AG10803 (cell line): ENCODE results near the gene AGT.

Experiments
- DNase-seq: peaks from one replicate; pipeline ENCODE4 v3.0.0; 2010; ENCODE audit warnings: low read depth
- H3K4me3 ChIP-seq: 2 replicates; pipeline ENCODE4 v1.5.1; 2011; ENCODE audit warnings: mild to moderate bottlenecking, low read length, control low read depth
- TF ChIP-seq, protein P1 (sequence below): conservative IDR thresholded peaks from 2 replicates; pipeline ENCODE4 v1.5.1; 2011; ENCODE audit warnings: mild to moderate bottlenecking, low read length, control low read depth, inconsistent platforms

The AGT gene

DNA sequence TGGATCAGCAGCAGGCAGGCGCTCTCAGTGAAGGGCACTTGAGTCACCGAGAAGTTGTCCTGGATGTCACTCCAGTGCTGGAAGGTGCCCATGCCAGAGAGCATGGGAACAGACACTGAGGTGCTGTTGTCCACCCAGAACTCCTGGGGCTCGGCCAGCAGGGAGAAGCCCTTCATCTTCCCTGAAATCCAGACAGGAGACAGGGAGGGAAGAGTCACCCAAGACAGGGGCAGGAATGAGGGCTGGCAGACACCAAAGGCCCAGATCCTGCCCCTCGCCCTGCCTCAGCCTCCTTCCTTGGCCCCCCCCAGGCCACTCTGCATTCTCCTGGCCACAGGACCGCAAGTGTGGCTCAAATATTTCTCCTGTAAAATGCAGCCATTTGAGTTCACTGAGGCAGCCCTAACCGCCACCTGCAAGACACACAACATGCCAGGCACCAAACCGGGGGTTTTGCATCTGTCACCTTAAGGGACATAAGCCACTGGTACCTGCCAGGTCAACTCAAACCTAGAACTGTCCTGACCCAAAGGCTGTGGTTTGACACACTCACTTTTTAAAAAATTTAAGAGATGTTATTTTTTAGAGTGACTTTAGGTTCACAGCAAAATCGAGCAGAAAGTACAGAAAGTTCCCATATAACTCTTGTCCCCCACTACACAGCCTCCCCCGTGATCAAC, 7.8 kb downstream of the AGT start:
- TF ChIP-seq, protein P1, sequence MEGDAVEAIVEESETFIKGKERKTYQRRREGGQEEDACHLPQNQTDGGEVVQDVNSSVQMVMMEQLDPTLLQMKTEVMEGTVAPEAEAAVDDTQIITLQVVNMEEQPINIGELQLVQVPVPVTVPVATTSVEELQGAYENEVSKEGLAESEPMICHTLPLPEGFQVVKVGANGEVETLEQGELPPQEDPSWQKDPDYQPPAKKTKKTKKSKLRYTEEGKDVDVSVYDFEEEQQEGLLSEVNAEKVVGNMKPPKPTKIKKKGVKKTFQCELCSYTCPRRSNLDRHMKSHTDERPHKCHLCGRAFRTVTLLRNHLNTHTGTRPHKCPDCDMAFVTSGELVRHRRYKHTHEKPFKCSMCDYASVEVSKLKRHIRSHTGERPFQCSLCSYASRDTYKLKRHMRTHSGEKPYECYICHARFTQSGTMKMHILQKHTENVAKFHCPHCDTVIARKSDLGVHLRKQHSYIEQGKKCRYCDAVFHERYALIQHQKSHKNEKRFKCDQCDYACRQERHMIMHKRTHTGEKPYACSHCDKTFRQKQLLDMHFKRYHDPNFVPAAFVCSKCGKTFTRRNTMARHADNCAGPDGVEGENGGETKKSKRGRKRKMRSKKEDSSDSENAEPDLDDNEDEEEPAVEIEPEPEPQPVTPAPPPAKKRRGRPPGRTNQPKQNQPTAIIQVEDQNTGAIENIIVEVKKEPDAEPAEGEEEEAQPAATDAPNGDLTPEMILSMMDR: no peak
- no peak for DNase-seq
- no peak overlapping the region for H3K4me3 ChIP-seq

DNA sequence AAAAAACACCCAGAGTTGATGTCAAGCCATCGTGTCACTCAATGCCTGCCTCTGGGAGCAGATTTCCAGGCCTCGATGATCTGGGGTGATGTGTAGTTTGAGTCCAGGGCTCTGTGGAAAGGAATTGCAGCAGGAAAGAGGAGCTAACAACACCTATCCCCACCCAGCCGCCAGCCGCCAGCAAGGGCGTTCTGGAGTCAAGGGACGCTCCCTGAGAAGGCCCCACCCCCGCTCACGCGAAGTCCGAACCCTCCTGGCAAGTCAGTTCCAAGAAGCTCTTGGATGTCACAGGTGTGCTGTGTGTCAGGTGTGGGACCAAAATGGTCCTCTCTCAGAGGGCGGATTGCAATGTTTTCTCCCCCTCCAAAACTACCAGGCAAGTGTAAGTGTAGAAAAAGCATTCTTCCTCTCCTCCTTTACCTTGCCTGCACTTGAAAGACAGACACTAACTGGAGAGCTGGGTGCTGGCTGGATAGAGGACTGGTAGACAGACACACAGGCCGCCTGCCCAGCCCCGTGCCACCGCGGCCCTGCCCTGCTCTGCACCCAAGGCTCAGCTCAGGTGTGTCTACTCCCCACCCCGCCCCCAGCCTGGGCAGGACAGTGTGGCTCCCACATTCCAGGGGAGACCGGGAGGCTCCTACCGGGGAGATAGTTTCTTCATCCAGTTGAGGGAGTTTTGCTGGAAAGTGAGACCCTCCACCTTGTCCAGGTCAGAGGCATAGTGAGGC, 8.5 kb downstream of the AGT start:
- TF ChIP-seq, protein P1: no peak
- no peak overlapping the region for H3K4me3 ChIP-seq
- no peak for DNase-seq

DNA sequence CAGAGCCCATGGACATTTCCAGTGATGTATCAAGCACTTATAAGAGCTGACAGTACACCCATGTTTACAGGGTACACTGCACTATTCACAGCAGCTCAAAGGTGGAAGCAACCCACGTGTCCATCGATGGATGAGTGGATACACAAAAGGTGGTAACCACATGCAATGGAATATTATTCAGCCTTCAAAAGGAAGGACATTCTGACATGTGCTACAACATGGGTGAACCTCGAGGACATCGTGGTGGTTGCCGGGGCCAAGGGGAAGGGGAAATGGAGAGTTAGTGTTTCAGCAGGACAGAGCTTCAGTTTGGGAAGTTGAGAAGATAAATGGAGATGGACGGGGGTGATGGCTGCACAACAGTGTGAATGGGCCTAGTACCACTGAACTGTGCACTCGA, 9.1 kb downstream of the AGT start:
- TF ChIP-seq, protein P1: no peak
- DNase-seq: no peak
- no peak overlapping the region for H3K4me3 ChIP-seq

DNA sequence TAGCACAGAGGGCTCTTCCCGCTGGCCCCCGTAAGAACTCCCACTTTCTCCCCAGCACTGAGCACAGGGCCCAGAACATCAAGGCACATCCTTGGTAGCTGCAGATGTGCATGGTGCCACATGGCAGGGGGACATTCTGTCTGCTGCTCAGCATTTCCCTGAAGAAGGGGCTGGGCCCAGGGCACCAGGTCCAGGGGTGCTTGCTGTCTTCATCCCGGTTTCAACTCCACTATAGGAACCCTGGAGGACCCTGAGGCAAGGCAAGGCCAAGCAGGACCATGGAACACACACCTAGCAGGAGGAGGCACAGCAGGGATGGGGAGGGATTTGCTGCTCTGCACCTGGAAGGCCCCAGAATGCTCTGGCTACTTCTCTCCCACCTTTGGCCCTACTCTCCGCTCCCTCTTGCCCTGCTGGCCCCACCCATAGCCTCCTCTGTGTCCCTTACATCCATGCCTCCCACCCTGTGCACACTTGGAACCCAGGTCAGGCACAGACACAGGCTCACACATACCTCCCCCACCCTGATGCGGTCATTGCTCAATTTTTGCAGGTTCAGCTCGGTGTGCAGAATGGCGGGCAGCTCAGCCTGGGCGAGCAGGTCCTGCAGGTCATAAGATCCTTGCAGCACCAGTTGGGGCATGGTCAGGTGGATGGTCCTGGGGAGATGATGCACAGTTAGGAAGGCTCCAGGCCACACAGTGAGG, 10.1 kb downstream of the AGT start:
- no peak overlapping the region for H3K4me3 ChIP-seq
- no peak for DNase-seq
- TF ChIP-seq, protein P1: no peak

DNA sequence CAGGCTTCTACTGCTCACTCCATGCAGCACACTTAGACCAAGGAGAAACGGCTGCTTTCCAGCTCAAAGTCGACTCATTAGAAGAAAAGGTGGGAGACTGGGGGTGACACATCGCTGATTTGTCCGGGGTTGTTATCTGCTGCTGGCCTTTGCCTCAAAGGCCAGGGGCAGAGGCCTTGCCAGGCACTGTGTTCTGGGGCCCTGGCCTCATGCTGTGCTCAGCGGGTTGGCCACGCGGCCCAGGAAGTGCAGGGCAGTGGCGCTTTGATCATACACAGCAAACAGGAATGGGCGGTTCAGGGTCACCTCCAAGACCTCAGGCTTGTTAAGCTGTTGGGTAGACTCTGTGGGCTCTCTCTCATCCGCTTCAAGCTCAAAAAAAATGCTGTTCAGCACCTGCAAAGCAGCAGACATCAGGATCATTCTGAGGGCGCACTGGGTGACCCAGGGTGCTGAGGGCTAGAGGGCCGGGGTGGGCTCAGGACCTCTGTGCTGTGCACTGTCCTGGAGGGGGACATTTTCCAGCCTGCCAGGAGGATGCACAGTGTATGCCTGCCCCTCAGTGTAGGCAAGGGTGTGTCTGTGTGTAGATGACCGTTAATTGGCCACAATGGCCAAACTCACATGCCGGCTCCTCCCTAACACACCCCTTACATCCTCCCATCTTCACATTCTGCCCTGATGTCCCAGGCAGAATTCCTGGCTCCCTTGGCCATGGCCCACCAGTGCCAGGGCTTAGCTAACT, 10.8 kb downstream of the AGT start:
- TF ChIP-seq, protein P1: no peak
- no peak overlapping the region for H3K4me3 ChIP-seq
- DNase-seq: no peak

DNA sequence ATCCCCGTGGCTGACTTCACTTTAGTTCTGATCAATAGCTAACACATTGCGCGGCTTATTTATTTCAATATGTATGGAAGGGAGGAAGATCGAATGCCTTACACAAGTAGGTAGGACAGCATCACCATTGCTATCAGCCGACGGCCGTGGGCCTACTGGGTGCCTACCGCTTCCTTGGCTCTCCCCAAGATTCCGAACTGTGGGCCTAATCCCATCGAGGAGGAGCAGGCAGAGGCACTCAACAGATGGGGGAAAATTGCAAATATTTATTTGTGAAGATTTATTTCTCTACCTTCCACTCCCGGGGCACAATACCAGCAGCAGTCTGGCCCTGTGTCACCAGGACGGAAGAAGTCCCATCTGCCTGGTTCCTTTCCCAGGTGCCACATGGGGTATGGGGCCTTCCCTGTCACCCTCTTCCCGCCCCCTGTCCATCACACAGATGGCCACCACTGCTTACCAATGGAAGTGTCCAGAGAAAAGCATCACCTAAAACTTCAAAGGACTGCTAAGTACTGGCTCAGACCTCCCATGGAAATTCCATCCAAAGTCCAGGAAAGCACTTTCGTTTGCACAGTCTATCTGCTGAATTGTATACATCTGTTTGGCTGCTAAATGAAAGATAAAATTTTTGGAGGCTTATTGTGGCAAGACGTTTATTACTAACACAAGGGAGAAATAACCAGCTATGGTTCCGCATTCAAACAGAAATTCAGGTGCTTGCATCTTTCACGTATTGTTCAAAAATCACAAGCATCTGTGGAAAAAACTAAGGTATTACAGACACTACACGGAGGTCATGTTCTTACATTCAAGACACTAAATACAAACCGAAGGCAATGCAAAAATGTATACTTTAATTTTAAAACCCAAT, 11.8 kb downstream of the AGT start:
- TF ChIP-seq, protein P1: no peak
- DNase-seq: no peak
- H3K4me3 ChIP-seq: no peak overlapping the region
